OCI-LY3 (cell line): ENCODE measurements around the gene FOXI1.

Source experiments
- CTCF ChIP-seq: fragments of 200-600, 300-600 bp; sonication (generic); IDR thresholded peaks from 2 replicates; pipeline ENCODE4 v1.5.1; 2014; ENCODE audit warnings: antibody characterized with exemption, low read length, low read depth
- EZH2phosphoT487 ChIP-seq: fragments of 200-600 bp; shearing (Covaris generic); IDR thresholded peaks from 2 replicates; pipeline ENCODE4 v1.6.1; 2018; ENCODE audit warnings: antibody characterized with exemption, mixed run types, low read depth

GRCh38 chr5:170112876-170113521 lies 7.3 kb downstream of the FOXI1 start:
- TF ChIP-seq CTCF: no peak
- TF ChIP-seq EZH2phosphoT487: no peak
